ENCODE measurements around the gene TAF3.

DNA sequence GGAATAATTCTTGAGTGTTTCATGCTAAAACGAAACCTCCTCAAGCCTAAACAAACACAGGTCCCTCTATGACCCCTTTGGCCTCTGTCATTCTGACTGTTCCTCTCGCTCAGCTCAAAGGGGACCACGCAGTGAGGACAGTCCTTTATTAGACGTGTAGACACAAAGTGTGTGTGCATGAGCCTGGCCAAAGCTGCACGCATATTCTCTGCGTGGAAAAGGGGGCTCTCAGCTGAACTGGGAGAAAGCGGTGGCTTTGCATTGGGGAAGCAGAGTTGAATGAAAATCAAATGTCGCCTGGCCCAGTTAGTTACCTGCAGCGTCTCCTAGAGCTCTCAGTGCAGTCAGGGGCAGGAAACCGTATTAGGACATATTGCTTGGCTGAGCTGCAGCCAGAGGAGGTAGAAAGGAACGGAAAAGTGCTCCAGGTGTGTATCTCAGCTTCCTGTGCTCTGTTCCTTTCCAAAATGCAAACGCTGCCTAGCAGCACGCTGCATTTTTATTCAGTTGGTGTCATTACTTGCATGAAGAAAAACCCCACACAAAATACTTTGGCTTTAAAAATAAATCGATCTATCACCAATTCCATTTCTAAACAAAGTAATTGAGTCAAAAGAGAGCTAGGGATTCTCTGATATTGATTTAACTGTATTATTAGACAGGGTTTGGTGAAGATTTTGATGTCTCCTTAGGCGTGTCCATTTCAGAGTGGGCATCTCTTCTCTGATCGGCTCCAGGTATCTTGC, 241.1 kb downstream of the TAF3 start:
- TF ChIP-seq CTCF (IDR thresholded peaks at IDR 0.05) (no peak), POLR2AphosphoS5 (IDR thresholded peaks at IDR 0.05) (no peak)

Data from breast epithelium (tissue), 3 donors.